LNCaP clone FGC (cell line): ENCODE data around the gene SMIM1.

Experiments used
- DNase-seq: peaks from one replicate; pipeline ENCODE4 v3.0.0-alpha.2; 2011; ENCODE audit warnings: low read depth
- H3K4me3 ChIP-seq: 2 replicates; pipeline ENCODE4 v1.5.1; 2011; ENCODE audit warnings: mild to moderate bottlenecking, low read depth, low read length, control low read depth
- TF ChIP-seq, protein P1 (sequence below): IDR thresholded peaks from 2 replicates; pipeline ENCODE4 v1.5.1; 2012; ENCODE audit warnings: mild to moderate bottlenecking; ENCODE audit not compliant: control insufficient read depth, insufficient read depth; ENCODE audit errors: extremely low read depth

The SMIM1 gene

DNA sequence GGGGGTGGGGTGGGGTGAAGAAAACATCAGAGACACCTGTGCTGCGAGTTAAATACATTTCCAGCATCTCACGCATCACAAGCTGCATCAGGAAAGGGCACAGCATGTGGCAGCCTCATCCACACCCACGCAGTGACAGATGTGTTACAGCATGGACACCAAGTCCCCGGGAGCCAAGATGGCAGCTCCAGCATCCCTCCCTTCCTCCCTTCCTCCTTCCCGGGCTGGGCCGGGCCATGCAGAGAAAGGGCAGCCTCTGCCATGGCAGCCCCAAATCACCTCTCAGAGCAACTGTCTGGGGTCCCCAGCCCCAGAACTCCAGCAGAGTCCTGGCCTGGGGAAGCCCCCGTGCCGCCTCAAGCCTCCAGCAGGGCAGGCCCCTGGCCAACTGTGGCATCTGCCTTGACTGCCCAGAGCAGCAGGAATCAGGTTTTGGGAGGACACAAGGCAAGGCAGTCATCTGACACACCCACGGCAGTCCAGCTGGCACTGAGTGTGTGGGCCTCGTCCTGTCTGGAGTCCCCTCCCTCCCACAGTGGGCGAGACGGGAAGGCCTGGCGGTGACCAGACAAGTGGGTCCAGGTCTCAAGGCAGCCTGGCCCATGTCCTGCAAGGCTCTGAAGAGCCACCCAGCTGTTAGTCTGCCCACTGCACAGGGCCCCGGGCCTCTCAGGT is 6.2 kb downstream of the SMIM1 start:
- TF ChIP-seq, protein P1, sequence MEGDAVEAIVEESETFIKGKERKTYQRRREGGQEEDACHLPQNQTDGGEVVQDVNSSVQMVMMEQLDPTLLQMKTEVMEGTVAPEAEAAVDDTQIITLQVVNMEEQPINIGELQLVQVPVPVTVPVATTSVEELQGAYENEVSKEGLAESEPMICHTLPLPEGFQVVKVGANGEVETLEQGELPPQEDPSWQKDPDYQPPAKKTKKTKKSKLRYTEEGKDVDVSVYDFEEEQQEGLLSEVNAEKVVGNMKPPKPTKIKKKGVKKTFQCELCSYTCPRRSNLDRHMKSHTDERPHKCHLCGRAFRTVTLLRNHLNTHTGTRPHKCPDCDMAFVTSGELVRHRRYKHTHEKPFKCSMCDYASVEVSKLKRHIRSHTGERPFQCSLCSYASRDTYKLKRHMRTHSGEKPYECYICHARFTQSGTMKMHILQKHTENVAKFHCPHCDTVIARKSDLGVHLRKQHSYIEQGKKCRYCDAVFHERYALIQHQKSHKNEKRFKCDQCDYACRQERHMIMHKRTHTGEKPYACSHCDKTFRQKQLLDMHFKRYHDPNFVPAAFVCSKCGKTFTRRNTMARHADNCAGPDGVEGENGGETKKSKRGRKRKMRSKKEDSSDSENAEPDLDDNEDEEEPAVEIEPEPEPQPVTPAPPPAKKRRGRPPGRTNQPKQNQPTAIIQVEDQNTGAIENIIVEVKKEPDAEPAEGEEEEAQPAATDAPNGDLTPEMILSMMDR: no peak
- DNase-seq: no peak
- no peak overlapping the region for H3K4me3 ChIP-seq

DNA sequence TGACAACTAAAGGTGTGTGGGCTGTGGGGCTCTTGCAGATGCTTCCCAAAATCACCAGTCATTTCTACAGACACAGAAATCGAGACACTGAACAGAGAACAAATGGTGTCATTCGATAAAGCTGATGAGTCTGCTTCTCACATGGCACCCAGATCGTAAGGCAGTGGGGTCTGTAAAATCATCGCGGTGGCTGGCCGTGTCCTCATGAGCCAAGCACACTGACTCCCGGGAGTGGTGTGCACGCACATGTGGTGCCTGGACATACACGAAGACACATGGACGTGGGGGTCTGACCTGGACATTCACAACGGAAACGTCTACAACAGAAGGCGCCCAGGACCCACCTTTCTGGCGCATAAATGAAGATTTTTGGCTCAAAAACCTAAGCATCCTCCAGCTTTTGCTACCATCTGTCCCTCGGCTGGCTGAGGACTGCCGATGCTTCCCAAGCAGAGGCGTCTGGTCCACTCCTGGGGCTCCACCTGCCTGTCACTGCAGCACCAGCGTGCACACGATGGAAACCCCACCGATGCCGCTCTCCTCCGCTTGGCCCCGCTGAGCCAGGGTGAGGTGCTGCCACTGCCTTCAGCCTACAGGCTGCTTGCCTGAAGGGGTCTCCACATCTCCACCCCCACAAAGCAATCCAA is 6.8 kb downstream of the SMIM1 start:
- no peak overlapping the region for H3K4me3 ChIP-seq
- no peak for DNase-seq
- TF ChIP-seq, protein P1: no peak

DNA sequence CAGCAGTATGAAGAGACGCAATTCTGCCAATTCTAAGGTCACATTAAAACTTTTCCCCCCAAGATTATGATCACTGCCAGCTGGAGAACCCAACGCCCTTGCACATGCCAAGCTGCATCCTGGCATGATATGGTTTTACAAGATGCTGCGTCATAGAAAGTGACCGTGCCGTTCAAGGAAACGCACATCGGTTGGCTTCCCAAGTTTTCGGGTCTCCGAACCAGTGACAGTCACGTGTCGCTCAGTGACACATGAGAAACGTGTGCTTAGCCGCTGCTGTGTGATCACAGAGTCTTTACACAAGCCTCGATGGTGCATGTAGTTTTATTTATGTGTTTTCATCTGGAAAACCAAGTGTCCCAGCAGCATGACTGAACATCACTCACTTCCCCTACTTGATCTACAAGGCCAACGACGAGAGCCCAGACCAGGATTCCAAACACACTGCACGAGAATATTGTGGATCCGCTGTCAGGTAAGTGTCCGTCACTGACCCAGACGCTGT is 7.4 kb downstream of the SMIM1 start:
- TF ChIP-seq, protein P1: no peak
- no peak for DNase-seq
- H3K4me3 ChIP-seq: no peak overlapping the region

DNA sequence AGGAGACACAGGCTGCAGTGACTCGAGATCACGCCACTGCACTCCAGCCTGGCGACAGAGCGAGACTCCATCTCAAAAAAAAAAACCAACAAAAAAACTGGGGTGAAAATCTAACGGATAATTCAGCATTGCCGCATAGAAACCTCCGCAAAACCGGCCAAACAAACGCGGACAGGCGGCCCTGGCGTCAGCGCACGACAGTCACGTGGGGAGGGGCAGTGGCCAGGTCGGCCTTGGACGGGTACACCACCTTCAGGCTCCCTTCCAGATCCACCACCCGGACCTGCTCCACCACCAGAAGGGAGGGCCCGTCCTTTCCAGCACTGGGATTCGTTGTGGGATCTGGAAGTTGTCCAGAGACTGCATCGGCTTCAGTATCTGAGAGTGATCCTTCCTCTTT is 8.4 kb downstream of the SMIM1 start:
- H3K4me3 ChIP-seq: 0 out of 2 replicates have a peak overlapping the region, but pooled peaks have one; percentile 21
- peak; percentile 96 for DNase-seq

DNA sequence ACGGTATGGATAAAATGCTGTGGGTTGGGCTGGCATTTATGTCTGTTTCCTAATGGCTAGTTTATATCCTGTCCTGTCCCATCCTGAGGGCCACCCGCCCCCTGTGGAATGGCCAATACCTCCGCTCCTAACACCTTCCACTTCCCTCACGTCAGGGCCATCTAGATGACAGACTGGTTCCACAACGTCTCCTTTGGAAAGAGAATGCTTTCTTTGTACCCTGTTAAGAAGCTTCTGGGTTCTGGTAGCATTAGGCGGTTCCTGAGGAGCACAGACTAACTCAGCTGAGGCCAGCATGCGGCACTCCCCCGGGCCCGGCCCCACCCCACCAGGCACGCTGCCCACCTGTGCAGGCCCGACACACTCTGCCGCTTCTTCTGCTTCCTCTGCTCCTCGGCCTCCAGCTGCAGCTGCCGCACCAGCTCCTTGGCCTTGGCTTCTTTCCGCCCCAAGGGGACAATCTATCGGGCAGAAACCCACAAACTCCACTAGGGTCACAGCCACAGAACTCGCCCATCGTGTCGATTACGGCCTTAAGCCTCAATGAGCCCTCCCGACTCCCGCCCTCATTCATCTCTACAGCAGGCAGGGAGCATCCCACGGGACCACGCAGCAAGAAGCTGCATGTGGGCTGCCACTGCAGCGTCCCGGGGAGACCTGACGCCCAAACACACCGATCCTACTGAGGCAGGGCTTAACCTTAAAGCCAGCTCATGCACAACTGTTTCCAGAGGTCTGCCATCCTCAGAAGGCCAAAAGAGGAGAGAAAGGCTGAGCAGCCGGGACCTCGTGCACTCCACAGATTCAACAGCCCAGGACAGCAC is 11.3 kb downstream of the SMIM1 start:
- no peak overlapping the region for H3K4me3 ChIP-seq
- no peak for DNase-seq
- TF ChIP-seq, protein P1: no peak

More for the DNA sequence above, 8.4 kb downstream of the SMIM1 start:
- TF ChIP-seq, protein P1: no peak

DNA sequence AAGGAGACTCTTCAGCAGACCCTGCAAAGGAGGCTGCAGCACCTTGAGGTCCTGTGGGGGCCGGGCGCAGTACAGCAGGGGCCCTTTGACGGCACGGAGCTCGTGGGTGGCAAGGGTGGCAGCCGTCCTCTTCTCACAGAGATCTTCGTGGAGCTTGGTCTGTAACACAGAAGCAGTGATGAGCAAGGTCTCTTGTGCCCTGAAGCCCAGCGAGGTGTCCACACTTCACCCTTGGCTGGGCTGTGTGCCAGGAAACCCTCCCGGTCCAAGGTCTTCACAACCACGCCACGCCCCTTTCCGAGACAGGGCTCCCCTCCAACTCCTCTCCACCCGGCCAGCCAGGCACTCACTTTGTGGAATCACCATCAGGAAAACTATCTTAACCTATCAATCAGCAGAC is 12.5 kb downstream of the SMIM1 start:
- TF ChIP-seq, protein P1: no peak
- no peak for DNase-seq
- H3K4me3 ChIP-seq: no peak overlapping the region
